RPMI8226 (cell line): ENCODE data around the gene PLCL2.
A peak's percentile ranks its signal among the peaks of the same experiment; 100 is the strongest.

ENCODE experiments used
- DNase-seq: peaks from one replicate; pipeline ENCODE4 v3.0.0-alpha.2; 2015

PLCL2 gene

GRCh38 chr3:16866571-16866970 is 18.2 kb upstream of the PLCL2 start:
- DNase-seq = no peak

- DNase-seq = no peak
Measured at GRCh38 chr3:16868513-16868912, 16.2 kb upstream of the PLCL2 start.

- no peak for DNase-seq
Measured at GRCh38 chr3:16869261-16870005, 15.3 kb upstream of the PLCL2 start.

GRCh38 chr3:16871915-16872842 is 12.6 kb upstream of the PLCL2 start:
- no peak for DNase-seq

- DNase-seq = no peak
Measured at GRCh38 chr3:16873872-16874271, 10.9 kb upstream of the PLCL2 start.

- no peak for DNase-seq
Measured at GRCh38 chr3:16875876-16876550, 8.7 kb upstream of the PLCL2 start.

- no peak for DNase-seq
Measured at GRCh38 chr3:16877505-16877904, 7.2 kb upstream of the PLCL2 start.

- no peak for DNase-seq
Measured at GRCh38 chr3:16877911-16878310, 6.8 kb upstream of the PLCL2 start.

- no peak for DNase-seq
Measured at GRCh38 chr3:16881896-16882630, 2.7 kb upstream of the PLCL2 start.

- no peak for DNase-seq
Measured at GRCh38 chr3:16883057-16883722, 1.6 kb upstream of the PLCL2 start.

GRCh38 chr3:16883723-16884083 is 1.1 kb upstream of the PLCL2 start:
- DNase-seq = no peak

- DNase-seq = peak; percentile 71
Measured at GRCh38 chr3:16884084-16884747, 539 bp upstream of the PLCL2 start.

- DNase-seq = peak; percentile 70
Measured at GRCh38 chr3:16885593-16886302, 993 bp downstream of the PLCL2 start.

GRCh38 chr3:16886303-16886683 is 1.5 kb downstream of the PLCL2 start:
- DNase-seq = peak; percentile 50

GRCh38 chr3:16887130-16887529 is 2.4 kb downstream of the PLCL2 start:
- DNase-seq = no peak

- DNase-seq = no peak
Measured at GRCh38 chr3:16888356-16888755, 3.6 kb downstream of the PLCL2 start.

GRCh38 chr3:16888785-16889607 is 4.2 kb downstream of the PLCL2 start:
- DNase-seq = peak; percentile 72

GRCh38 chr3:16890597-16891333 is 6.0 kb downstream of the PLCL2 start:
- DNase-seq = no peak

- no peak for DNase-seq
Measured at GRCh38 chr3:16893618-16894200, 9.0 kb downstream of the PLCL2 start.
